ENCODE data around the gene DST. TPM values are rescaled to one million over a fixed set of nuclear protein-coding genes. Genes with fewer than 3 reads are reported as not detected.

The DST gene
- total RNA-seq, 1 experiment from 2014 or later, result 91.9 TPM

DNA sequence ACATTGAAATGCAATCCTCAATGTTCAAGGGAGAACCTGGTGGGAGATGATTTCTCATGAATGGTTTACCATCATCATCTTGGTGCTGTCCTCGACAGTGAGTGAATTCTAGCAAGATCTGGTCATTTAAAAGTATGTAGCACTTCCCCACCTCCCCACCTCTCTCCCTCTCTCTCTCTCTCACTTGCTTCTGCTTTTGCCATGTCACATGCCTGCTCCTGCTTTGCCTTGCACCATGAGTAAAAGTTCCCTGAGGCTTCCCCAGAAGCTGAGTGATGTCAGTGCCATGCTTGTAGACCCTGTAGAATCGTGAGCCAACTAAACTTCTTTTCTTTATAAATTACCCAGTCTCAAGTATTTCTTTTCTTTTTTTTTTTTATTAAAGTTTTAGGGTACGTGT, 60.5 kb downstream of the DST start:
- H2BK20ac ChIP-seq (ENCODE audit: low read depth, low read length, poor library complexity, severe bottlenecking), result no peak overlapping the region
- H2BK15ac ChIP-seq (ENCODE audit: low read depth, low read length), result no peak overlapping the region
- H4K91ac ChIP-seq (ENCODE audit: insufficient read length, low read depth, low read length), result no peak overlapping the region
- H4K20me1 ChIP-seq (ENCODE audit: control insufficient read depth, insufficient read depth, insufficient read length), result no peaks in the 10 kb centered on the region
- H3K27me3 ChIP-seq (ENCODE audit: insufficient read depth, low read length), result no peaks in the 10 kb centered on the region
- no peaks in the 10 kb centered on the region for H3K23me2 ChIP-seq (ENCODE audit: insufficient read length, low read depth, low read length, poor library complexity, severe bottlenecking)
- no peak overlapping the region for H3T11ph ChIP-seq (ENCODE audit: low read length)
- H3K14ac ChIP-seq (ENCODE audit: insufficient read depth, low read length), result no peak overlapping the region
- no peak overlapping the region for H3K4ac ChIP-seq (ENCODE audit: low read depth, low read length)
- no CpG with 5 or more reads among the region's 3 CpGs for WGBS (ENCODE audit: extremely low coverage, insufficient read length, low lambda C conversion rate)
- no peak overlapping the region for H2AFZ ChIP-seq (ENCODE audit: low read length)
- Mint-ChIP-seq H3K27ac (no peak overlapping the region), H3K4me1 (no peaks in the 10 kb centered on the region), H3K4me3 (no peak overlapping the region), H3K36me3 (ENCODE audit: insufficient read depth in 1 of 3, low read depth in 3 of 3) (peaks cover 21 to 39% (median 33%) of the 10 kb centered on the region in 3 experiments), H3K27me3 (ENCODE audit: low read depth) (no peaks in the 10 kb centered on the region), H3K9me3 (peaks cover 6 to 7% of the 10 kb centered on the region in 2 experiments; a peak in 4 of 5 replicates)
- no peak overlapping the region for H3K4me2 ChIP-seq (ENCODE audit: insufficient read depth, insufficient read length, low read length)
- H2BK12ac ChIP-seq (ENCODE audit: insufficient read length, low read depth, low read length), result no peak overlapping the region
- H3K56ac ChIP-seq (ENCODE audit: insufficient read length, low read depth, low read length), result no peak overlapping the region
- H4K8ac ChIP-seq (replicated peaks; ENCODE audit: insufficient read length, low read depth, low read length), result no peak overlapping the region
- H2BK5ac ChIP-seq (ENCODE audit: insufficient read length, low read length), result no peak overlapping the region
- H3K79me1 ChIP-seq (ENCODE audit: insufficient read depth, low read depth, low read length, poor library complexity, severe bottlenecking), result no peaks in the 10 kb centered on the region
- H3K23ac ChIP-seq (ENCODE audit: insufficient read length, low read depth, low read length), result no peak overlapping the region
- no peaks in the 10 kb centered on the region for H3K4me1 ChIP-seq (ENCODE audit: insufficient read depth, low read length)
- TF ChIP-seq, protein P1, sequence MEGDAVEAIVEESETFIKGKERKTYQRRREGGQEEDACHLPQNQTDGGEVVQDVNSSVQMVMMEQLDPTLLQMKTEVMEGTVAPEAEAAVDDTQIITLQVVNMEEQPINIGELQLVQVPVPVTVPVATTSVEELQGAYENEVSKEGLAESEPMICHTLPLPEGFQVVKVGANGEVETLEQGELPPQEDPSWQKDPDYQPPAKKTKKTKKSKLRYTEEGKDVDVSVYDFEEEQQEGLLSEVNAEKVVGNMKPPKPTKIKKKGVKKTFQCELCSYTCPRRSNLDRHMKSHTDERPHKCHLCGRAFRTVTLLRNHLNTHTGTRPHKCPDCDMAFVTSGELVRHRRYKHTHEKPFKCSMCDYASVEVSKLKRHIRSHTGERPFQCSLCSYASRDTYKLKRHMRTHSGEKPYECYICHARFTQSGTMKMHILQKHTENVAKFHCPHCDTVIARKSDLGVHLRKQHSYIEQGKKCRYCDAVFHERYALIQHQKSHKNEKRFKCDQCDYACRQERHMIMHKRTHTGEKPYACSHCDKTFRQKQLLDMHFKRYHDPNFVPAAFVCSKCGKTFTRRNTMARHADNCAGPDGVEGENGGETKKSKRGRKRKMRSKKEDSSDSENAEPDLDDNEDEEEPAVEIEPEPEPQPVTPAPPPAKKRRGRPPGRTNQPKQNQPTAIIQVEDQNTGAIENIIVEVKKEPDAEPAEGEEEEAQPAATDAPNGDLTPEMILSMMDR (conservative IDR thresholded peaks at IDR 0.05), result no peak
- no peaks in the 10 kb centered on the region for H3K9me3 ChIP-seq (ENCODE audit: control insufficient read depth, low read depth, low read length)
- H3K27ac ChIP-seq (ENCODE audit: insufficient read length, low read depth, low read length), result no peak overlapping the region
- H4K5ac ChIP-seq (ENCODE audit: insufficient read length, low read depth, low read length), result no peak overlapping the region
- H3K18ac ChIP-seq (ENCODE audit: insufficient read length, low read depth, low read length), result no peak overlapping the region
- no peak overlapping the region for H2AK5ac ChIP-seq (ENCODE audit: insufficient read length, low read length)
- DNase-seq, result no peak
- no peak overlapping the region for H2BK120ac ChIP-seq (ENCODE audit: low read depth, low read length, poor library complexity, severe bottlenecking)
- no peaks in the 10 kb centered on the region for H3K79me2 ChIP-seq (ENCODE audit: insufficient read depth, low read length)
- H3K9ac ChIP-seq (ENCODE audit: extremely low read depth, insufficient read length, low read length), result no peak overlapping the region
